OCI-LY1 (cell line): ENCODE data around the gene TMEM222.

ENCODE experiments used
- EZH2 ChIP-seq: fragments of 200-600 bp; sonication (generic), shearing (Covaris generic); IDR thresholded peaks from 2 replicates; pipeline ENCODE4 v1.8.0; 2017; ENCODE audit warnings: borderline replicate concordance, mixed run types, mild to moderate bottlenecking, antibody characterized with exemption, low read length, moderate library complexity, mixed read lengths
- TF ChIP-seq, protein P1 (sequence below): fragments of 200-600 bp; sonication (generic), shearing (Covaris generic); IDR thresholded peaks from 2 replicates; pipeline ENCODE4 v1.5.1; 2017; ENCODE audit warnings: mild to moderate bottlenecking, antibody characterized with exemption, low read length, moderate library complexity, mixed read lengths

DNA sequence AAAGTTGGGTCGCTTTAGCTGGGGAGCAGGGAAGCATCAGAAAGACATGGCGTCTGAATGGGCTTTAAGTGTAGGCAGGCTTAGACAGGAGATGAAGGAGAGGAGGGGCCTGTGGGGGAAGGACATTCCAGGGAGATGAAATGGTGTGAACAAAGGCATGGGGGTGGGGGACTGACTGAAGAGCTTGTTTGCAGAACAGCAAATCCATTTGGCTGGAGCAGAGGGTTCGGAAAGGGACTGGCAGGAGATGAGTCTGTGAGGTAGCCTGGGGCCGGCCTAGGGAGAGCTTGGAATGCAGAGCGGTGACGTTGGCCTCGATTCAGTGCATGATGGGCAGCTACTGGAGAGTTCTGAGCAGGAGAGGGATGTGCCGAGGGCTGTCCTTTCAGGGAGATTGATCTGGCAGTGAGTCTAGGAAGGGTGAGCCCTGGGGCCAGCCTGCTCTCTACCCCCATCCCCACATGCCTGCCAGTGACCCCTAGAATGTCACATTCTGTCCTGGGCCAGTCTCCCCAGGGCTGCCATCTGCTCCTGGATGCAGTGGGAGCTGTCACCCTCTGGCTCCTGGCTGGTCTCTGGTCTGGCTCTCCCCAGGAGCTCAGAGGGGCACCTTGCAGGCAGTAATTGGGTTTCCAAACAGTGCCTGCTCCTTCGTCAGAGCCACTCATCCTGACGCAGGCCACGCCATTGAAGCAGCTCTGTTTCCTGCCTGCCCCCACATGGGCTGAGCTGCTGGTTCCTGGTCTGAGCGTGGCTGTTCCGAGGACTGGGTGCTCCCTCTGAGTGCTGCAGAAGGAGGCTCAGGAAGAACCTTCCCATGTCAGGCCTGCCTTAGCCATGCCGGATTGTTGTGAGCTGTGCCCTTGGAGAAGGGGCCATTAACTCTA lies 22.3 kb upstream of the TMEM222 start:
- TF ChIP-seq EZH2 = no peak
- TF ChIP-seq, protein P1, sequence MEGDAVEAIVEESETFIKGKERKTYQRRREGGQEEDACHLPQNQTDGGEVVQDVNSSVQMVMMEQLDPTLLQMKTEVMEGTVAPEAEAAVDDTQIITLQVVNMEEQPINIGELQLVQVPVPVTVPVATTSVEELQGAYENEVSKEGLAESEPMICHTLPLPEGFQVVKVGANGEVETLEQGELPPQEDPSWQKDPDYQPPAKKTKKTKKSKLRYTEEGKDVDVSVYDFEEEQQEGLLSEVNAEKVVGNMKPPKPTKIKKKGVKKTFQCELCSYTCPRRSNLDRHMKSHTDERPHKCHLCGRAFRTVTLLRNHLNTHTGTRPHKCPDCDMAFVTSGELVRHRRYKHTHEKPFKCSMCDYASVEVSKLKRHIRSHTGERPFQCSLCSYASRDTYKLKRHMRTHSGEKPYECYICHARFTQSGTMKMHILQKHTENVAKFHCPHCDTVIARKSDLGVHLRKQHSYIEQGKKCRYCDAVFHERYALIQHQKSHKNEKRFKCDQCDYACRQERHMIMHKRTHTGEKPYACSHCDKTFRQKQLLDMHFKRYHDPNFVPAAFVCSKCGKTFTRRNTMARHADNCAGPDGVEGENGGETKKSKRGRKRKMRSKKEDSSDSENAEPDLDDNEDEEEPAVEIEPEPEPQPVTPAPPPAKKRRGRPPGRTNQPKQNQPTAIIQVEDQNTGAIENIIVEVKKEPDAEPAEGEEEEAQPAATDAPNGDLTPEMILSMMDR = no peak
